Measurements from ENCODE around the gene DIS3. TPM values are rescaled to one million over a fixed set of nuclear protein-coding genes. Genes with fewer than 3 reads are reported as not detected.

DIS3 gene
- total RNA-seq, 4 donors from 2014 or later, result 11.6 to 17.6 (median 17.0) TPM

DNA sequence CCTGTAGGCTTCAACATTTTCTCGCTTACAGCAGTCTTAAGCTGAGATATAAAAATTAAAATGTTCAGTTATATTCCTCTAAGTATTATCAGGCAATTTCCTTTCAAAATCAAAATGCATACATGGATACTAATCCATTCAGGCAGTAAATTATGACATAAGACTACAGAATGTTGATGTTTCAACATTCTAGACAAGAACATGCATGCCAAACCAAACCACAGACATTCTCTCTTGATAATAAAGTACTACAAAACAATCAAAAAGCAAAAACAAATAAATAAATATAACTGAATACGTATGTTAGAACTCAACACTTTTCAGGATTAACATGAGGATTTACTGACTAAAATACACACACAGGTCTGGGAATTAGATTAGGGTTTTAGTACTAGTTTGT lies 7.7 kb downstream of the DIS3 start:
- intact Hi-C loops (cut with DNase I; ENCODE audit: low total_unique reads) (no loop called here), in situ Hi-C loops (cut with MboI; ENCODE audit: low sequenced_read_pairs in 4 of 4) (no loop called here)
- Histone ChIP-seq H3K27ac (no peak overlapping the region), H3K27me3 (no peaks in the 10 kb centered on the region), H3K4me1 (no peaks in the 10 kb centered on the region), H3K4me3 (no peak overlapping the region), H3K36me3 (peaks cover 18 to 93% of the 10 kb centered on the region in 2 donors), H3K9me3 (no peaks in the 10 kb centered on the region)
- no peak for DNase-seq
- ATAC-seq, result no peak
- TF ChIP-seq, protein P1, sequence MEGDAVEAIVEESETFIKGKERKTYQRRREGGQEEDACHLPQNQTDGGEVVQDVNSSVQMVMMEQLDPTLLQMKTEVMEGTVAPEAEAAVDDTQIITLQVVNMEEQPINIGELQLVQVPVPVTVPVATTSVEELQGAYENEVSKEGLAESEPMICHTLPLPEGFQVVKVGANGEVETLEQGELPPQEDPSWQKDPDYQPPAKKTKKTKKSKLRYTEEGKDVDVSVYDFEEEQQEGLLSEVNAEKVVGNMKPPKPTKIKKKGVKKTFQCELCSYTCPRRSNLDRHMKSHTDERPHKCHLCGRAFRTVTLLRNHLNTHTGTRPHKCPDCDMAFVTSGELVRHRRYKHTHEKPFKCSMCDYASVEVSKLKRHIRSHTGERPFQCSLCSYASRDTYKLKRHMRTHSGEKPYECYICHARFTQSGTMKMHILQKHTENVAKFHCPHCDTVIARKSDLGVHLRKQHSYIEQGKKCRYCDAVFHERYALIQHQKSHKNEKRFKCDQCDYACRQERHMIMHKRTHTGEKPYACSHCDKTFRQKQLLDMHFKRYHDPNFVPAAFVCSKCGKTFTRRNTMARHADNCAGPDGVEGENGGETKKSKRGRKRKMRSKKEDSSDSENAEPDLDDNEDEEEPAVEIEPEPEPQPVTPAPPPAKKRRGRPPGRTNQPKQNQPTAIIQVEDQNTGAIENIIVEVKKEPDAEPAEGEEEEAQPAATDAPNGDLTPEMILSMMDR (IDR thresholded peaks at IDR 0.05 in 4 of 5, conservative IDR thresholded peaks at IDR 0.05 in 1 of 5), result no peak
- TF ChIP-seq POLR2A (IDR thresholded peaks at IDR 0.05), result no peak

DNA sequence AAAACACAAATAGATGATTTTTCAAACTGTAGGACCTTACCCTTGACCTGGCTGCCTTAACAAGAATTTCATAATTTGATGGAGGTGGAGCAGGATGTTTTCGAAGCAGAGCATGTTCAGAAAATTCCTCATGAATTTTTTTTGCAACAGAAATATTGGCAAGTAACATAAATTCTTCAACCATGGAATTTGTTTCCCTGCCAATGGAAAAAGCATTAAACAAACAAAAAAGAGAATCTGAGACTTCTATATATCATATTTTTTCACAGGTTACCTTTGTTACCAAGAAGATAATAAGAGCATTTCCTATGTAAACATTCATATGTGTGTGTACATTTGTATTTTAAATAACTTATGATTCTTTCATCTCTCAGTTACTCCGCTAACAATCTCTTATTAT lies 18.3 kb downstream of the DIS3 start:
- in situ Hi-C loops (cut with MboI; ENCODE audit: low sequenced_read_pairs in 4 of 4), result no loop called here
- Histone ChIP-seq H3K27me3 (no peaks in the 10 kb centered on the region), H3K27ac (no peak overlapping the region), H3K36me3 (peaks cover 5 to 97% of the 10 kb centered on the region in 2 donors), H3K4me1 (no peaks in the 10 kb centered on the region), H3K4me3 (no peak overlapping the region), H3K9me3 (no peaks in the 10 kb centered on the region)
- intact Hi-C loops (cut with DNase I; ENCODE audit: low total_unique reads), result no loop called here
- no peak for DNase-seq
- ATAC-seq, result no peak
- TF ChIP-seq, protein P1 (IDR thresholded peaks at IDR 0.05 in 4 of 5, conservative IDR thresholded peaks at IDR 0.05 in 1 of 5), result no peak
- TF ChIP-seq POLR2A (IDR thresholded peaks at IDR 0.05), result no peak

DNA sequence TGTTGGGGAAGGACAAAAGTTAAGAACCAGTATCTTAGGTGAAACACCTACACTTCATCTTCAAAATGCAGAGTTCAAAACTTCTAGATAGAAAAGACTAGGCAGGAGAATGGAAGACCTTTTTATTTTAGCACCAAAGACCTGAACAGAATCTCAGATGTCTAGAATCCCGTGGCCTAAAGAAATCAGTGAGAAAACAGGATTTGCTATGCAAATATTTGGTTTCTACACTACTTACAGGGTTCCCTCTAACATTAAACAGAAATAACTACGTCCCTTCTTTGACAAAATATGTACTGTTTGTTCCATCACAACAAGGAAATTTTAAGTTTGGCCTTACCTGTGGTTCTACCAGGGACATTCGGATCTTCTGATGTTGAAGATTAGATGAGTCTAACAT lies 21.5 kb downstream of the DIS3 start:
- no peaks in the 10 kb centered on the region for H3K27me3 ChIP-seq
- TF ChIP-seq, protein P1 (IDR thresholded peaks at IDR 0.05 in 4 of 5, conservative IDR thresholded peaks at IDR 0.05 in 1 of 5), result no peak
- no peak for TF ChIP-seq POLR2A (IDR thresholded peaks at IDR 0.05)
- peaks cover 5 to 85% of the 10 kb centered on the region in 2 donors for H3K36me3 ChIP-seq
- H3K27ac ChIP-seq, result no peak overlapping the region
- no peak overlapping the region for H3K4me3 ChIP-seq
- in situ Hi-C loops (cut with MboI; ENCODE audit: low sequenced_read_pairs in 4 of 4), result no loop called here
- intact Hi-C loops (cut with DNase I; ENCODE audit: low total_unique reads), result no loop called here
- no peak for DNase-seq
- no peak for ATAC-seq
- H3K4me1 ChIP-seq, result no peaks in the 10 kb centered on the region
- no peaks in the 10 kb centered on the region for H3K9me3 ChIP-seq

DNA sequence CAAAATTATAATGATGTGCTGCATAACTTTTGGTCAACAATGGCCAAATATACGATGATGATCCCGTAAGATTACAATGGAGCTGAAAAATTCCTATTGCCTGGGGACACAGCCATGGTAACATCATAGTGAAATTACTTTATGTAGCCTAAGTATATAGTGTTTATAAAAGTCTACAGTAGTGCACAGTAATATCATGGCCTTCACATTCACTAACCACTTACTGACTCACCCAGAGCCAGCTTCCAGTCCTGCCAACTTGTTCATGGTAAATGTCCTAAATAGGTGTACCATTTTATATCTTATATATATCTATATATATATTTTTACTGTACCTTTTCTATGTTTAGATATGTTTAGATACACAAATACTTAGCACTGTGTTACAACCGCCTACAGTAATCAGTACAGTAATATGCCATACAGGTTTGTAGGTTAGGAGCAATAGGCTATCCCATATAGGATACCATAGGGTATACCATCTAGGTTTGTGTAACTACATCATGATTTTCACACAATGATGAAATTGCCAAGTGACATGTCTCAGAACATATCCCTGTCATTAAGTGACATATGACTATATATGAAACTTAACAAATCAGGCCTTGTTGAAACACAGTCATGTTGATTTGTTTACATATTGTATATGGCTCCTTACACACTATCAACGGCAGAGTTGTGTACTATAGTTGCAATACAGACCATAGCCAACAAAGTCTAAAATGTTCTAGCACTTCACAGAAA lies 23.7 kb downstream of the DIS3 start:
- no peaks in the 10 kb centered on the region for H3K27me3 ChIP-seq
- H3K4me3 ChIP-seq, result no peak overlapping the region
- TF ChIP-seq, protein P1 (IDR thresholded peaks at IDR 0.05 in 4 of 5, conservative IDR thresholded peaks at IDR 0.05 in 1 of 5), result no peak
- no peak for TF ChIP-seq POLR2A (IDR thresholded peaks at IDR 0.05)
- no peak overlapping the region for H3K27ac ChIP-seq
- intact Hi-C loops (cut with DNase I; ENCODE audit: low total_unique reads) (no loop called here), in situ Hi-C loops (cut with MboI; ENCODE audit: low sequenced_read_pairs in 4 of 4) (no loop called here)
- no peak for ATAC-seq
- no peaks in the 10 kb centered on the region for H3K4me1 ChIP-seq
- DNase-seq, result no peak
- H3K36me3 ChIP-seq, result peaks cover 2 to 81% of the 10 kb centered on the region in 2 donors
- no peaks in the 10 kb centered on the region for H3K9me3 ChIP-seq

All from gastrocnemius medialis (tissue), 4 donors.